Measurements from ENCODE around the gene ANGPTL8.

The ANGPTL8 gene

GRCh38 chr19:11204076-11204602 is 35.3 kb upstream of the ANGPTL8 start:
- no peak for DNase-seq

DNA sequence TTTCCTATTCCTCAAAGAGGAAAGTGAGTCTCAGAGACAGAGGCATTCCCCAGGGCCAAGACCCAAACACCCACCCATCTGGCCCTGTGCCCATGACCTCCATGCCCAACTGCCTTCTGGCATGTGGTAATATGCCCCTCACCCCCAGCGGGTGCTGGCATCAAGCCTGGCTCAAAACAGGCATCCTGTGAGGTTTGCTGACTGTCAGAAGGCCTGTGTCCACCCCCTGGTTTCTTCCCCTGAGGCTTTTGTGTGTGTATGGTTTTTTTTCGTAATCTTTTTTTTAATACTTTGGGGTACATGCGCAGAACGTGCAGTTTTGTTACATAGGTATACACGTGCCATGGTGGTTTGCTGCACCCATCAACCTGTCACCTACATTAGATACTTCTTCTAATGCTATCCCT is 34.5 kb upstream of the ANGPTL8 start:
- peak in 1 of 2 donors; percentile 48 for DNase-seq

DNA sequence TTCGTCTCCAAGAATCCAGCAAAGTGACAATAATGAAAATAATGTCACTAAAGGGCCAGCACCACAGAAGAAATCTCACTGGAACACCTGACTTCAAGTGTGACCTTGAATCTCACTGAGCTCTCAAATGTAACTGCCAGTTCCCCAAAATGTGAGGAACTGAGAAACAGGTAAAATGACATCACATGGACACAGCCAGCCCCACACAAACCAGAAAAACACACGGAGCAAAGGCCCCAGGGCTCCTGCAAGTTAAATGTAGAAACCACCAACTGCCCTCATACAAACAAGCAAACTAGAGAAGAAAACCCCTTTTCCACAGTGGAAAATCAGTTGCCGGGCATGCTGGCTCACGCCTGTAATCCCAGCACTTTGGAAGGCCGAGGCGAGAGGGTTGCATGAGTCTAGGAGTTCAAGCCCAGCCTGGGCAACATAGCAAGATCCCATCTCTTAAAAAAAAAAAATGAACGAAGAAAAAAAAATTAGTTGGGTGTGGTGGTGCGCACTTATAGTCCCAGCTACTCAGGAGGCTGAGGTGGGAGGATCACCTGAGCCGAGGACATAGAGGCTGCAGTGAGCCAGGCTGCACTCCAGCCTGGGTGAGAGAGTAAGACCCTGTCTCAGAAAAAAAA is 33.4 kb upstream of the ANGPTL8 start:
- DNase-seq, result no peak

DNA sequence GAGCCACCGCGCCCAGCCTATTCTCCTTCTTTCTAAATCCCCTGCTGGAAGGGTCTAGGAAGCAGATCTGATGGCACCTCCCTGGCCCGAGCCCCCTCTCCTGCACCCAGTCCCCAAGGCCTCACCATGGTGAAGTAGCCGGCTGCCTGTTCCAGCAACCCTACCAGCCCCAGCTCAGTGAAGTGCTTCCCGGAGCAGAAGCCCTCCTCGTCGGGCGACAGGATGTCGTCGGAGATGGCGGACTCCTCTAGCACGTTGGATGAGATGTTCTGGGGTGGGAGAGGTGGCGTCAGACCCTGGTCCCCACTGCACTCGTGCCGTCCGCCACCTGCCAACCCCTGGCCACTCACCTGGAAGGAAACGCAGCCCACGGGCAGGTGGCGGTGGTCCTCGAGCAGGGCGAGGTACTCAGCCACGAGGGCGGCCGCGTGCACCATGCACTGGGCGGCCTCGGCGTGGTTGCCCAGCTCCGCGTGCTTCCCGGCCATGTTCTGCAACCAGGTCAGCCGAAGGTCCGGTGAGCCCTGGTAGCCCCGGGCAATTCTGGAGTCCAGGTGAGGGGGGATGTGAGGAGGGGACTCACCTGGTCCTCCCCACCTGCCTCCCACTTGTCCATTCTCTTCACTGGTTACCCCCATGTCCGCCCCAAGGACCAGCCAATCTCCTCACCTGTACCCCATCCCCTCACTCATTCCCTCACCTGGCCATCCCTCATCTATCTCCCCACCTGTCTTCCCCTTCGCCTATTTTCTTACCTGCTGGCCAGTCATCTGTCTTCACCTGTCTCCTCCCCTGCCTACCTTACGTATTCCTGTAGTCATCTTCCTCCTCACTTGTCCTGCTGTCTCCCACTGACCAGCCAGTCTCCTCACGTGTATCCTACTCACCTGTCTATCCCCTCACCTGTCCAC is 30.6 kb upstream of the ANGPTL8 start:
- peak in 1 of 2 donors; percentile 15 for DNase-seq

GRCh38 chr19:11209839-11210655 is 29.4 kb upstream of the ANGPTL8 start:
- DNase-seq, result no peak

DNA sequence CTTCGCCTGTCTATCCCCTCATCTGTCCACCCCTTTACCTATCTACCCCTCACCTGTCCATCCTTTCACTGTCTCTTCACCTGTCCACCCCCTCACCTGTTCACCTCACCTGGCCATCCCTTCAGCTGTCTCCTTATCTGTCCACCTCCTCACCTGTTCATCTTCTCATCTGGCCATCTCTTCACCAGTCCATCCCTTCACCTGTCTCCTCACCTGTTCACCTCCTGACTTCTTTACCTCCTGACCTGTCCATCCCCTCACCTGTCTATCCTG is 28.8 kb upstream of the ANGPTL8 start:
- DNase-seq, result no peak

DNA sequence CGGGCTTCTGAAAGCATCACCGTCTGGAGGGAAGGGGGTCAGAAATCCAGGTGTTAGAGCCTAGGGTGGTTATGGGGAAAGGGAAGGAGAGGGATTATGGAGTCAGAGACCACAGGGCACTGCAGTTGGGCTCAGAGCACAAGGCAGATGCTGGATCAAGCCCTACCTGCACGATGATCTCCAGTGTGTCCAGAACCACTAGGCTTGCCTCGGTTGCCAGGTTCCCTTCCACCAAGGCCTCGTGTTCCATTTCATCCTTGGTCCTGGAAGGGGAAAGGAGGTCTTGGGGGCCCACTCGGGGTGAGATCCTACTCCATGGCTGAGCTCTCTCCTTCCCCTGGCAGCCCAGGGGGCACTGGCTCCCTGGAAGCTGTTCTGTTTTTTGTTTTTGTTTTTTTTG is 25.0 kb upstream of the ANGPTL8 start:
- DNase-seq, result no peak

GRCh38 chr19:11221082-11221598 is 18.3 kb upstream of the ANGPTL8 start:
- no peak for DNase-seq

- no peak for DNase-seq
Observed at GRCh38 chr19:11223200-11223599, 16.2 kb upstream of the ANGPTL8 start.

- no peak for DNase-seq
Observed at GRCh38 chr19:11224429-11224828, 15.0 kb upstream of the ANGPTL8 start.

DNA sequence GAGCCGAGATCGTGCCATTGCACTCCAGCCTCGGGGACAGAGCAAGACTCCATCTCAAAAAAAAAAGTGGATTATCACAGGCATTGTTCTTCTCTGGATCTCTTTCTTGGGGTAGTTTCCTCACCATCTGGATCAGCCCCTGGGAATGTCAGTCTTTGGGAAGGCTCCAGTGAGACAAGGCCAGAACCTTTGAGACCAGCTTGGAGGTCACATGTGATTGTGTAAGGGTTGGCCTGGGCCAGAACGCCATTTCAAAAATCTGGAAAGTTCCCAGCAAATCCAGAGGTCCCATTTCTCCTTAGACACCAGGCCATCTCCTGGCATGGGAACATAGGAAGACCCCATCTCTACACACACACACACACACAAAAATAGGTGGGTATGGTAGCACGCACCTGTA is 14.2 kb upstream of the ANGPTL8 start:
- DNase-seq, result no peak

GRCh38 chr19:11225815-11226214 is 13.6 kb upstream of the ANGPTL8 start:
- DNase-seq, result no peak

DNA sequence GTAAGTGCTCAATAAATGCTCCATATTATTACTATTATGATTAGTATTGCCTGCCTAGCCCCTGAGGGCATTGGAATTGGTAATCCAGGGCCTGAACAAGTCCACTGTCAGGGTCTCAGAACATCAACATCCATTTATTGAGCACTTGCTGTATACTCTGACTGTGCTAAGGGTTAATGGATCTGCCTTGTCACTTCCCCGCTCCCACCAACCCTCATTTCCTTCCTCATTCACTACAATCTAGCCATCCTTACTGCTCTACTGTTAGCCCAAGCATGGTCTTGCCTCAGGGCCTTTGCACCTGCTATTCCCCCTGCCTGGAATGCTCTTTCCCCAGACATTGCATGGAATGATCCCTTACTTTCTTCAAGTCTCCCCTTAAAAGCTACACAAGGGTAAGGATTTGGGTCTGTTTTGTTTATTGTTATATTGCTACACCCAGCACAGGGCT is 12.7 kb upstream of the ANGPTL8 start:
- no peak for DNase-seq

DNA sequence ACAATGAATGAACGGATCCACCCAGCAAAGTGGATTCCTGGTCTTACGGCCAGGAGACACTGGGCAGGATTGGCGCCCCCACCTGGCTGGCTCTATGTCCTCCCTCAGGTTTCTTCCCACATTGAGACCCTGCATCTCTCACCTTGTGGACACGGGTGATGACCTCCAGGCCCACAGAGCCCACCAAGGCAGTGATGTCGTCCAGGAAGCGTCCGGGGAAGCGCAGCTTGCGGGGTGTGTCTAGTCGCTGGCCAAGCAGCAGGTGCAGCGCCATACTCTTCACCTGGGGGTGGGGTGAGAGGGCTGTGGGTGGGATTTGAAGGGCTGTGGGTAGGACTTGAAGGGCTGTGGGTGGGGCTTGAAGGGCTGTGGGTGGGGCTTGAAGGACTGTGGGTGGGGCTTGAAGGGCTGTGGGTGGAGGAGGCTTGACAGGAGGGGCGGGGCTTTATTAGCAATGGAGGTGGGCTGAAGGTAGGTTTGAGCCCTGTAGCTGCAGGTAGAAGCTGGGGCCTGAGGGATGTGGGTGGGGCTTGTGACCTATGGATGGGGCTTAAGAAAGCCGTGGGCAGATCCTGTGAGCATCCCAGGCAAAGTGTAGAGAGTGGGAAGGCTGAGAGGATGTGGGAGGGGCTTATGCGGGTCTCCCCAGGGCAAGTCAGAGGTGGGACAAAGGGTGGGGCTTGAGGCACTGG is 12.1 kb upstream of the ANGPTL8 start:
- DNase-seq, result no peak

GRCh38 chr19:11230621-11231386 is 8.6 kb upstream of the ANGPTL8 start:
- DNase-seq, result no peak

DNA sequence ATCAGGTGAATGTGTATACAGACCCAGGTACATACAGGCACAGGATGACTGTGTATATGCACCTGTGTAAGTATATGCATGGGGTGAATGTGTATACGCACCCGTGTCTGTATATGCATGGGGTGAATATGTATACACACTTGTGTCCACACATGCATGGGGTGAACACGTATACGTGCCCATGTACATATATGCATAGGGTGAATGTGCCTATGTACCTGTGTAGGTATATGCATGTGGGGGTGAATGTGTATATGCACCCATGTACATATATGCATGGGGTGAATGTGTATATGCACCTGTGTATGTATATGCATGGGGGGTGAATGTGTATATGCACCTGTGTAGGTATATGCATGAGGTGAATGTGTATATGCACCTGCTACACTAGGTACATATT is 6.9 kb upstream of the ANGPTL8 start:
- DNase-seq, result no peak

GRCh38 chr19:11233073-11233472 is 6.3 kb upstream of the ANGPTL8 start:
- no peak for DNase-seq

DNA sequence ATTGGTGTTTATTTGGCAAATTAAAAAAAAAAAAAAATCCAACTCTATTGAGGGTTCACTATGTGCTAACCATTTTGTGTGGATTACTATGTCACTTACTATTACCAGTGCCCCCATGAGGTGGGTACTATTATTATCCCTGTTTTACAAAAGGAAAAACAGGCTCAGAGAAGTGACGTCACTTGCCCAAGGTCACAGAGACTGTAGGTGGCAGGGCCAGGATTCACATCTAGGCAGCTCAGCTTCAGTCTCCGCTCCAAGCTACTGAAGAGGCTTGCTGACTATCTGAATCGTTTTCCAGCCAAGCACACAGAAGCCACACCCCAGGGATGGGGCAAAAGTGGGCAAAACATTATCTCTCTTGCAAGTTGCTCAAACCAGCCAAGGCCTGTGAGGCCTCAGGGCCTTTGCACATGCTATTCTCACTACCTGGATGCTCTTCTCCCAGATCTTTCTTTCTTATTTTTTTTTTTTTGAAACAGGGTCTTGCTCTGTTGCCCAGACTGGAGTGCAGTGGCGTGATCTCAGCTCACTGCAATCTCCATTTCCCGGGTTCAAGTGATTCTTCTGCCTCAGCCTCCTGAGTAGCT is 4.8 kb upstream of the ANGPTL8 start:
- no peak for DNase-seq

GRCh38 chr19:11236324-11237301 is 2.8 kb upstream of the ANGPTL8 start:
- no peak for DNase-seq

GRCh38 chr19:11237321-11237720 is 2.1 kb upstream of the ANGPTL8 start:
- no peak for DNase-seq
